A673 (cell line): ENCODE data around the gene SAP30L.

ENCODE experiments used
- CTCF ChIP-seq: fragments of 300-800, 200-600 bp; sonication (generic); conservative IDR thresholded peaks from 2 replicates; pipeline ENCODE4 v1.5.1; 2017; ENCODE audit warnings: low read depth, mild to moderate bottlenecking, antibody characterized with exemption, low read length, moderate library complexity, mixed read lengths
- EZH2 ChIP-seq: fragments of 200-600 bp; sonication (generic); IDR thresholded peaks from 2 replicates; pipeline ENCODE4 v1.6.1; 2017; ENCODE audit warnings: borderline replicate concordance, low read depth, mild to moderate bottlenecking, mixed read lengths, antibody characterized with exemption, low read length; ENCODE audit not compliant: poor library complexity, severe bottlenecking

DNA sequence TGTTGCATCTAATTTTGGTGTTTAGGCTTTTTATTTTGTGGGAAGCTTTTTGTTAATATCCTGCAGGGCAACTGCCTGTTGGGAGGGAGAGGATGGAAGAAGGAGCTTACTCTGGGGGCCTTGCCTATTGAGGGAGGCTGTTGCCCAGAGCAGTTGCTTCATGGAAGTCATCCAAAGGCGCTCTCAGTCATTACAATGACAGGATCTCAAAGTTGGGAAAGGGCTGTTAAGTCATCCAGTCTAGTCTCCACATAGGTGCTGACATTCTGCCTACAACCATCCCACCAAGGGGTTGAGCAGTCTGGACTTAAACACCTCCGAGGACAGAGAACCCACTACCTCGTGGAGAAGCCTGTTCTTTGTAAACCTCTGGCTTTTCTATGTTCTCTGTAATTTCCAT is 13.2 kb downstream of the SAP30L start:
- TF ChIP-seq CTCF (no peak), EZH2 (no peak)
